Cardiac fibroblast (primary cell): ENCODE data around the gene ARHGAP40.

ENCODE experiments used
- DNase-seq, 2 donors: peaks; one replicate each; pipeline versions ENCODE4 v3.0.0 to v3.0.0-alpha.2; 2010; ENCODE audit warnings: low read depth in 2 of 2
- H3K4me3 ChIP-seq, 2 donors: replicated peaks in 1 of 2; 1 replicate in 1 of 2; 2 replicates in 1 of 2; pipeline ENCODE4 v1.5.1; 2011; ENCODE audit warnings: low read depth in 2 of 2, low read length in 2 of 2, mild to moderate bottlenecking in 2 of 2, moderate library complexity in 1 of 2
- CTCF ChIP-seq: IDR thresholded peaks from one replicate; pipeline ENCODE4 v1.5.1; 2011; ENCODE audit warnings: low read depth, mild to moderate bottlenecking, low read length, inconsistent platforms

ARHGAP40 gene

DNA sequence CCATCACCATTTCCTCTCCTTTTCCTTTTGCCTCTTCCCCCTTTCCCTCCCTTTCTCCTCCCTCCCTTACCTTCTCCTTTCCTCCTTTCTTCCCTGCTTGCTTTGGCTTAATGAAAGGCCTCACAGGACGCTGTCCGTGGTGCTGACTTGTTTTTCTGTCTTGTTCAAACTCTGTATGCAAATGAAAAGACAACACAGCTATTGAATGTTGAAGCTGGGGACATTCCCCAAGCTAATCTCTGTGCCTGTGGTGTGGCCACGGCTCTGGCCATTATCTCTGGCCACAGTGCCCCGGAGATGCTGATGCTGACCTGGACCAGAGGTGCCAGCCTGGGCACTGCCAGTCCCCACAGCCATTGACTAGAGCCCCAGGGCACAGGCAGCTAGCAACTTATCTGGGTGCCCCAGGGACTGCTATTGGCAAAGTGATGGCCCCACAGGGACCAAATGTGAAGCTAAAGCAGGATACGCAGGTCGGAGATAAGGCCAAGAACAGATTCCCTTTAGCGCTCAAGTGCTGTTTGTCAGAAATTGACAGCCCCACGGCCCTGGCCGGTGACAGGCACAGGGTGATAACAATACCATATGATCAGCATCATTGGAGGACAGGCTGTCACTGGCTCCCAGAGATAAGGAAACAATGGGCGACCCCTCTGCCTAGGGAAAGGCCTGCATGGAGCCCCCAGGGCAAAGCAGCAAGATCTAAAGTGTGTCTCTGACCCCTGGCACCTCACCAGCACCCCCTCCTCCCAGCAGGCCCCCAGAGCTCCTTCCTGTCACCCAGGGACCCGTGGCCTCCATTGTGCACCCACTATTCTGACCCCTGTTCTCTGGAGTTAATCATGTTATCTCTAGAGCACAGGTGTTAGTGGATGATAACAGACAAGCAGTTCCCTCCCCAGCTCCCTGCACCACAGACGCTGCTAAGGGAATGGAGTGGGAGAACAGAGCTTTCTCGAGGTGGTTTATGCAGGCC lies 91.1 kb downstream of the ARHGAP40 start:
- TF ChIP-seq CTCF: no peak
- peak; percentile 71 to 78 for DNase-seq
- no peak overlapping the region for H3K4me3 ChIP-seq

- DNase-seq: no peak
- H3K4me3 ChIP-seq: no peak overlapping the region
- no peak for TF ChIP-seq CTCF
Observed at GRCh38 chr20:38697306-38697705, 95.7 kb downstream of the ARHGAP40 start.

- no peak for DNase-seq
- TF ChIP-seq CTCF: no peak
- H3K4me3 ChIP-seq: no peak overlapping the region
Observed at GRCh38 chr20:38698541-38698940, 96.9 kb downstream of the ARHGAP40 start.

- DNase-seq: no peak
- H3K4me3 ChIP-seq: no peak overlapping the region
- TF ChIP-seq CTCF: no peak
Observed at GRCh38 chr20:38700141-38700540, 98.5 kb downstream of the ARHGAP40 start.
